HG03575 (cell line): Measurements from ENCODE around the gene MSI2.

ENCODE experiments used
- ATAC-seq: cut with Tn5 transposase; IDR thresholded peaks from one replicate; pipeline ENCODE4 v1.9.1; 2021; ENCODE audit not compliant: unreplicated experiment, insufficient number of reproducible peaks, low FRiP score; ENCODE audit errors: extremely low read depth

The MSI2 gene

GRCh38 chr17:57308543-57309186 is 52.3 kb downstream of the MSI2 start:
- no peak for ATAC-seq

GRCh38 chr17:57309479-57309878 is 53.2 kb downstream of the MSI2 start:
- ATAC-seq = no peak

- no peak for ATAC-seq
Measured at GRCh38 chr17:57311281-57312216, 55.2 kb downstream of the MSI2 start.

GRCh38 chr17:57312242-57312641 is 55.9 kb downstream of the MSI2 start:
- ATAC-seq = no peak

- no peak for ATAC-seq
Measured at GRCh38 chr17:57313097-57313835, 56.9 kb downstream of the MSI2 start.

- ATAC-seq = no peak
Measured at GRCh38 chr17:57315061-57316015, 59.0 kb downstream of the MSI2 start.

- ATAC-seq = no peak
Measured at GRCh38 chr17:57316361-57316760, 60.0 kb downstream of the MSI2 start.

- ATAC-seq = no peak
Measured at GRCh38 chr17:57317079-57317478, 60.8 kb downstream of the MSI2 start.

GRCh38 chr17:57318913-57319312 is 62.6 kb downstream of the MSI2 start:
- ATAC-seq = no peak

GRCh38 chr17:57319806-57320205 is 63.5 kb downstream of the MSI2 start:
- ATAC-seq = no peak

- no peak for ATAC-seq
Measured at GRCh38 chr17:57323391-57323790, 67.1 kb downstream of the MSI2 start.

- no peak for ATAC-seq
Measured at GRCh38 chr17:57324060-57324459, 67.7 kb downstream of the MSI2 start.

- no peak for ATAC-seq
Measured at GRCh38 chr17:57324631-57325030, 68.3 kb downstream of the MSI2 start.

GRCh38 chr17:57326336-57326735 is 70.0 kb downstream of the MSI2 start:
- no peak for ATAC-seq

GRCh38 chr17:57326764-57327163 is 70.4 kb downstream of the MSI2 start:
- no peak for ATAC-seq

GRCh38 chr17:57327176-57327970 is 71.0 kb downstream of the MSI2 start:
- ATAC-seq = no peak

- ATAC-seq = no peak
Measured at GRCh38 chr17:57328109-57328882, 72.0 kb downstream of the MSI2 start.
